KOPT-K1 (cell line): Measurements from ENCODE around the gene HNRNPH1.
"Not testable (repeated sequence)": the region's sequence is repeated elsewhere in the genome, so short reads cannot be mapped to it uniquely, and the experiment has no call there.

Source experiments
- H3K27ac ChIP-seq: fragments of 200-600 bp; sonication (generic); 2 replicates; pipeline ENCODE4 v1.5.1; 2016; ENCODE audit warnings: antibody characterized with exemption, mild to moderate bottlenecking, low read depth, low read length; ENCODE audit not compliant: poor library complexity, severe bottlenecking
- H3K36me3 ChIP-seq: fragments of 200-600 bp; sonication (generic); 2 replicates; pipeline ENCODE4 v1.5.1; 2017; ENCODE audit warnings: antibody characterized with exemption, mild to moderate bottlenecking, low read length, moderate library complexity; ENCODE audit not compliant: insufficient read depth
- H3K9me3 ChIP-seq: fragments of 200-600 bp; sonication (generic); 2 replicates; pipeline ENCODE4 v1.5.1; 2017; ENCODE audit warnings: antibody characterized with exemption, low read length, mild to moderate bottlenecking; ENCODE audit not compliant: insufficient read depth, poor library complexity, severe bottlenecking

Gene HNRNPH1

DNA sequence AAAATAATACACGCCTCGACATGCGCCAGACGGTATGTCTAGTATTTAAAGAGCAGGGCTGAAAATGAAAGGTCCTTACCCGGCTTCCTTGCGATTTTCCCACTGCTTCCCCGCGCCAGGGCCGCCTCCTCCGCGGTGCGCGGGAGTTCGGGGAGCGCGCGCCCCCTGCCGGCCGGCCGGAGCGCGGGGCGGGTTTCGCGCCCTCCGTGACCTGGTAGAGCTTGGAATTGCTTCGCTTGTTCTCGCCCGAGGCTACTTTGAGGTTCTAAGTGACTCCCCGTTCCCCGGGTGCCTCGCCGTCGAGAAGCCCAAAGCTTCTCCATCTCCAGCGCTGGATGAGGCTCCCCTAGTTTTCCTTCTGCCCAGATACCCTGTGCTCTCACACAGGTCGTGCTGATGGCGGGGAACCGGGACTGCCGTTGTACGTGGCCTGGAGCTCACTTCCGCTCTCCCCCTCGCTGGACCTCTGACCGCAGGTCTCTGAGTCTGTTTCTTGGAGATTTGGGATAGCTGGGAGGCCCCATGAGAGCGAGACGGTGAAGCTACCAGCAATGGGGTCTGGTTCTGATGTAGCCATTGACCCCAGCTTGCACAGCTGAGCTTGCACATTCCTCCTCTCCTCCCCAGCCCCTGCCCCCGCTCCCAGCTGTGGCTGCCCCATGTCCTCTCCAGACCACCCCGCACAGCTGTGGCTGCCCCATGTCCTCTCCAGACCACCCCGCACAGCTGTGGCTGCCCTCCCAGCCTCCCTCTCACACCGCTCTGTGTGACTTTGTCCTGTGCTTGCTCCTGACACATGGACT is 11.1 kb upstream of the HNRNPH1 start:
- not testable (repeated sequence) for H3K9me3 ChIP-seq, H3K36me3 ChIP-seq, H3K27ac ChIP-seq

DNA sequence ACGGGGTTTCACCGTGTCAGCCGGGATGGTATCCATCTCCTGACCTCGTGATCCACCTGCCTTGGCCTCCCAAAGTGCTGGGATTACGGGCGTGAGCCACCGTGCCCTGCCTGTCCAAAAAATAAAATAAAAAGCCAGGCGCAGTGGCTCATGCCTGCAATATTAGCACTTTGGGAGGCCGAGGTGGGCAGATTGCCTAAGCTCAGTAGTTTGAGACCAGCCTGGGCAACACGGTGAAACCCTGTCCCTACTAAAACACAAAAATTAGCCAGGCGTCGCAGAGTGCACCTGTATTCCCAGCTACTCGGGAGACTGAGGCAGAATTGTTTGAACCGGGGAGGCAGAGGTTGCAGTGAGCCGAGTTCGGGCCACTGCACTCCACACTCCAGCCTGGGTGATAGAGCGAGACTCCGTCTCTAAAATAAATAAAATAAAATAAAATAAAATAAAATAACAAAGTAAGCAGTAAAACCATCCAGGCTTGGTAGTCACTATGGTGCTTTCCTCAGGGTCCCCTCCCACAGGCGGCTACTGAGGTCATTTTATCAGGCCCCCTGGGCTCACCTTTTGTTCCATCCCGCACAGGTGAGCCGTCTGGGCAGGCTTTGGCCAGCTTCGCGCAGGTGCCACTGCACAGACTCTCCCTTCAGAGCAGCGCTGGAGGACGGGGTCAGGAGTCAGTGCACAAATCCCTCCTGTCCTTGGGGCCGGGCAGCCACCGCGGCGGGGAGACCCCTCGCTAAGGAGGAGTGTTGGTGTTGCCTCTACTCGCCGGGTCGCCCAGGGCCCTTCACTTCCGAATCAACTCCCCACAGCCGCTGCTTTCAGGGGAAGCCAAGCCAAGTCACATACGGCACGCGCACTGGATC is 10.3 kb upstream of the HNRNPH1 start:
- not testable (repeated sequence) for H3K36me3 ChIP-seq, H3K9me3 ChIP-seq, H3K27ac ChIP-seq

DNA sequence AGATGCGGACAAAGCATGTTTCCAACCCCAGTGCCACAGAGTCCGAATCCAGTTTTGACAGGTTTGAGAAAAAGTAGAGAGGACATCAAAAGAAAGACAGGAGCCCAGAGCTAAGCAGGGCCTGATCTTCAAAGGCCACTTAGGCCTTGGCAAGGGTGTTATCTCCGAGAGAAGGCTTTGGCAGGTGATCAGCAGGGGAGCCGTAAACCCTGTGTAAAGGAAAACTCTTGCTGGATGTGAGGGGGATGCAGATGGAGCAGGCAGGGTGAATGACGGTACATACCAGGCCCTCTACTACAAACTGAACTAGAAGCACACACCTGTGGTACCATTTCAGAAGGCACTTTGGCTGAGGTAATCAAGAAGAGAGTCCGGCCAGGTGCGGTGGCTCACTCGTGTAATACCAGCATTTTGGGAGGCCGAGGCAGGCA is 1.4 kb upstream of the HNRNPH1 start:
- Histone ChIP-seq H3K36me3 (peaks cover 28% of the 10 kb centered on the region), H3K27ac (peak overlapping the region; percentile 99), H3K9me3 (no peaks in the 10 kb centered on the region)

DNA sequence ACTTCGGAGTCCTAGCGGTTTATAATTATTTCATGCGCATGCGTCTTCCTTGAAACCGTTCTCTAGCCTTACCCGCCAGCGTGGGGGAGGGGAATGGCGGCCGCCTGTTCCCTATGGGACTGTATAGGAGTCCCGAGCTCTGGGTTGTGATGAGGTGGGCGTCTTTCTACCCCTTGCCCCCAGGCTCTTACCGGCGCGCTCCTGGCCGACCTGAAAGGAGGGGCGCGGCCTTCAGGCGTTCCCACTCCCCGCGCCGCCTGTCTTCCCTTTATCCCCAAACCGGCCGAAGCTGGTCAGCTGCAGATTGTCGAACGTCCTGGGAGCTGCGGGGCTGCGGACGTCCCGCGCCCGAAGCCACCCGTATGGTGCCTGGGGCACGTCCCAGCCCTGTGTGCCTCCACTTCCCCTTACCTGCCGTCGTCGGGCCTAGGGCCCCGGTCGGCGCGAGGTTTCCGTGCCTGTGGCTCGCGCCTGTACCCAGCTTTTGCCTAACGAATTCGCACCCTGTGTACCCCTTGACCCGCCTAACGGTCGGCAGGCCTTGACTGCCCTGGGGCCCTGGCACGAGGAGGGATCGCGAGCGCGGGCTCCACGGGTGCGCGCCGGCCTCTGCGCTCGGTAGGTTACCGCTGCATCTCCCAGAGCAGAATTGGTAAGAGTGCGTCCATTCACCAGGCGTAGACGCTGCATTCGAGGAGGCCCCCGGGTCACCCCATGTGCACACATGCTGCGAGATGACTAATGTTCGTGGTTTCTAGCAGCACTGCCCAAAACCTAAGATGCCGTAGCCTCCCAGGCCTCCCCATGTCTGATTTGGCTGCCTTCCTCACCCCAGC is 653 bp upstream of the HNRNPH1 start:
- H3K36me3 ChIP-seq, result peaks cover 35% of the 10 kb centered on the region
- peak overlapping the region; percentile 99 for H3K27ac ChIP-seq
- no peaks in the 10 kb centered on the region for H3K9me3 ChIP-seq

DNA sequence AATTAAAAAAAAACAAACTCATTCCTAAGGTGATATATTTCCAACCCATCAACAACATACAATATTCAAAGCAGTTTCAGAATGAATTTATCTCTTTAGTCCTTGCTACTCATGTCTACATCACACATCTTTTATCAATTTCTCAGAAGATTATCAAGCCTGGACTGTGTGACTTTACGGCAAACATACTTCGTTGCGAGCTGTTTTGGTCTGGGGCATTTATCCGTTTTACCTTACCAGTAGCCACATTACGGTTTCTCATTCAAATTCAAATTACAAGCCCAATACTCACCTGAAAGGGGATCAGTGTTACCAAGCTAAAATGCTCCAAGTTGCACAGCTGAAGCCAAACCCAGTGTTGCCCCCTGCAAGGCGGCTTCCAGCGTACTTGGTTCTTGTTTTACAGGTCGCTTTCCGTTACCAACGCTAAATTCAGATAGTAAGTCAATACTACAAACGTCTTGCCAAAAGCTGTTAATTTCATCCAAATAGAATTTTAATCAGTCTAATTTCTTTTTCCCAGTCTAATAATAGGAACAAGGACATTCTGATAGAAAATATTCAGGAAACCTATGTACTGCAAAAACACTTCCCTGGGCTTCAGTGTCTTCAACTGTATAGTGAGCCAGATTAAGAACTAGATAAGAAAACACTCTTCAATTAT is 1.8 kb downstream of the HNRNPH1 start:
- Histone ChIP-seq H3K27ac (peak overlapping the region; percentile 99), H3K36me3 (peaks cover 60% of the 10 kb centered on the region), H3K9me3 (no peaks in the 10 kb centered on the region)

DNA sequence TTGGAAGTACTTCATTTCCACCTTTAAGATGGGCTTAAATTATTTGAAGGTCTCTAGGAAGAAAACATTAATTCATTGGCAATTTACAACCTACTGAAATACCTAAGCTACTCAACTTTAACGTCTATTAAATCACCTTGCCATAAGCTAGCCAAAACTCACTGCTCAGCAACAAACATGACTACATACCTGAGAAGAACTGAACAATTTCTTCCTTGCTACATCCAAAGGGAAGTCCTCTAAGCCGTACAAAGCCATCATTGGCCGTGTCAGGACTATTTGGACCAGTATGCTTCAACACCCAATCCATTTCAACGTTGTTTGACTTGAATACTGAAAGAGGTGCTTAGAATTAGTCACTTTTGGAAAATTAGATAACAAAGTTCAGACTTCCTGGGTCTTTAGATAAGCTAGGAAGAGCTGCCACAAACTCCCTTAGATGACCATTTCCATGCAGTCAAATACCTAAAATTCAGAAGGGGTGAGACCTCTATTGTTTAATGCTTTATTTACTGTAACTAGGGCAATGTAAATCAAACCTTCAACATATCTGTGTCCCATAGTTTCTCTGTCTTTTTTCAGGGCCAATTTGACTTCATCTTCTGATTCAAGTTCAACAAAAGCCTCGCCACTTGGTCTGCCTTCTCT is 2.6 kb downstream of the HNRNPH1 start:
- H3K9me3 ChIP-seq, result no peaks in the 10 kb centered on the region
- peaks cover 68% of the 10 kb centered on the region for H3K36me3 ChIP-seq
- H3K27ac ChIP-seq, result peak overlapping the region; percentile 99

DNA sequence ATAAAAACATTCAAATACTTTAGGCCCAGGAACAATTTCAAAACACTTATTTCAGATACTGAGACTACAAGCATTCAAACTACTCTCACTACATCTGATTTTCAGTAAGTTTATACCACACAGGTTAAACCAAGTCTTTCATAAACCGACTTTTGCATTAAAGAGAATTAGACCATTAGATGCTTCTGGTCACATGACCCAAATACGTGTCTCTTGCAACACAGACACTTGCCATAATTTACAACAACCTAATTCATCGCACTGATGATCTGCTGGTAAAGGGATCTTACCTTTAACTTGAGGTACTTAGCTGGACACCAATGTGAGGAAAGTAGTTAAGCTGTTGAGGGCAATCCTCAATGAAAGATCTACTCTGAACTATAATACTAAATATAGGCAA is 3.2 kb downstream of the HNRNPH1 start:
- Histone ChIP-seq H3K27ac (peak overlapping the region; percentile 99), H3K36me3 (peaks cover 74% of the 10 kb centered on the region), H3K9me3 (no peaks in the 10 kb centered on the region)

DNA sequence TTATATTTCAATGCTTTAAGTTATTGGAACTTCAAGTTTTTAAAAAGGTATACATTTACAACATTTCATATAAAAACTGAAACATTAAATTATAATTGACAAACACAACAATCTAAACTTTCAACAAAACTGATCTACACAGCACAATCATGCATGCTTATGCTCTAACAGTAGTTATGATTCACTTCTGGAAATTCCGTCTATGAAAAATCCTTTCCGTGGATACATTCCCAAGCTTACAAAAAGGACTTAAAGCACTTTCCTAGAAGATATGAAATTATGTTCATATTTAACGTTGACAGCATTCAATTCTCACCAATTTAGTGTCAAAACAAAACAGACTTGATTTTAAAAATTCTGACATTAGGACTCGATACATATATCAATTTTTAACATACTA is 3.7 kb downstream of the HNRNPH1 start:
- H3K27ac ChIP-seq, result no peak overlapping the region
- peaks cover 79% of the 10 kb centered on the region for H3K36me3 ChIP-seq
- no peaks in the 10 kb centered on the region for H3K9me3 ChIP-seq

DNA sequence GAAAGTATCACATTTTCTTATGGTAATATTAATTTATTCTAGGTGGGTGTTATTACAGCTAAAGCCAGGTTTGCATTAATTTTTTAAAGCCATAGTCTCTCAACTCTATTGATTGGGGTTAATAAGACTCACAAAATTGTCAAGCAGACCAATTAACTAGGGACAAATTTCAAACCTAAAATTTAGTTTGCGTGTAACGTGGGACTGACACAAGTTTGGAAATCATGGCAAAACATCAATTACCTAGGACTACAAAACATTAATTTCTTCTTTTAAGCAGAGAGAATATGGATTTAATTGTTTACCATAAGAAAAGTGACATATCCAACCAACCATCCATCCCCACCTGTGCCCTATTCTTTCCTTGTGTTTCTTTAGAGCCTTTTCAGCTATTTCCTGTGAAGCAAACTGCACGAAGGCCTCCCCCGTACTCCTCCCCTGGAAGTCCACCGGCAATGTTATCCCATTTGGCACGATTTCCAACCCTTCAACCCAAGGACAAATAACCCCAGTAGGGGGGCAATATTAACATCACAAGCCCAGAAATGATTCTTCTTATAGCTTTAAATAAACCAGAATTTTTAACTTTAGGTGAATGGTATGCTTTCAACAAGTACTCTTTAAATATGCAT is 4.4 kb downstream of the HNRNPH1 start:
- Histone ChIP-seq H3K27ac (no peak overlapping the region), H3K36me3 (peaks cover 86% of the 10 kb centered on the region), H3K9me3 (no peaks in the 10 kb centered on the region)

DNA sequence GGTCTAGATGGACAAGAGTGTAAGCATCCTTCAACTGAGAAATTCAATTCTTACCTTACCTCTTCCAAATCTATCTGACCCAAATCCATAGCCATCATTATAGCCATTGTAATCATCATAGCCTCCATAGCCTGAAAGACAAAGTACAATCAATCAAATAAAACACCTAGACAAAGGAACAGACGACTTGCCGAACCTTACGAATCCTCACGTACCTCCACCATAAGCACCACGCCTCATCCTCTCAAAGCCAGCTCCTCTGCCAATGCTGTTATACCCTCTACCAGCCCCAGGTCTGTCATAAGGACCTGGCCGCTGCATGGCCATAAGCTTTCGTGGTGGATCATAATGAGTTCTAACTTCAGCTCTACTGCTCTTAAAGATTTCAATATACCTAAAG is 5.5 kb downstream of the HNRNPH1 start:
- Histone ChIP-seq H3K9me3 (no peaks in the 10 kb centered on the region), H3K36me3 (peaks cover 97% of the 10 kb centered on the region), H3K27ac (no peak overlapping the region)

DNA sequence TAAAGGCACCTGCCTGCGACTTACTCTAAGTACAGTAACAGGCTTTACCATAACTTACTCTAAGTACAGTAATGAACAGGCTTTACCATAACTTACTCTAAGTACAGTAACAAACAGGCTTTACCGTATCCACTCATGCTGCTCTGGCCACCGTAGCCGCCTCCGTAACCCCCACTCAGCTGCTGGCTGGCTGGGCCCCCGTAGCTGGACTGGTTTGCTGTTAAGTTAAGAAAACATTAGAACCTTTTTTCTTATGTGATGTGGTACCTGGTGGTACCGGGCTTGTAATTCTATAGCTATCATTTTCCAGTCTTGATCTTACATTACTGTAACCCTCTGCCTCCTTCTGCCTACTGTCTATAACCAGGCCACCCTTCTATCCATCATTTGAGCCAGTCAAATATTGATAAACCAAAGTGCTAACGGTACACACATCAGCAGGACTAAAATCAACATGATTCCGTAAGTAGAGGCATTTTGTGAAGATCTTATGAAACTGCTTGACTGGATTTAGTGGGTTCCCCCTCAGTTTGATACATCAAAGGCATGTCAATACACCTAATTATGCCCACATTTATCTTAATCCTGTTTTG is 7.4 kb downstream of the HNRNPH1 start:
- H3K27ac ChIP-seq, result no peak overlapping the region

DNA sequence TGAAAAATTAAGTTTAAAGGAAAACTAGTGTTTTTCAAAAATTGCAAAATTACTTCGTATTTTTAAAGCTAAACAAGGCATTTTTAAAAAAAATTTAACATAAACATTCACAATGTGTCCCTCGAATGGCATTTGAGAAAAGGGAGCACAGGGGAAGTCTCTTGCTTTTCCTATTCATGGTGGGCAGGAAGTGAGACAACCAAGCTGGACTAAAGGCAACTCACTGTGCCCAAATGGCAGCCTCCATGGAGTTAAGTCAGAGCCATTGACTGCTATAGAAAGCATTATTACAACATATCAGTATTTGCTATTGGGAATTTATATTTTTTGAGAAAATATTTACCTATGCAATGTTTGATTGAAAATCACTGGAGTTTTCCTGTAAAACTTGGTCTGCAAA is 8.3 kb downstream of the HNRNPH1 start:
- peaks cover 100% of the 10 kb centered on the region for H3K36me3 ChIP-seq
- H3K9me3 ChIP-seq, result no peaks in the 10 kb centered on the region
- no peak overlapping the region for H3K27ac ChIP-seq

More for the DNA sequence above, 7.4 kb downstream of the HNRNPH1 start:
- Histone ChIP-seq H3K36me3 (peaks cover 100% of the 10 kb centered on the region), H3K9me3 (no peaks in the 10 kb centered on the region)

DNA sequence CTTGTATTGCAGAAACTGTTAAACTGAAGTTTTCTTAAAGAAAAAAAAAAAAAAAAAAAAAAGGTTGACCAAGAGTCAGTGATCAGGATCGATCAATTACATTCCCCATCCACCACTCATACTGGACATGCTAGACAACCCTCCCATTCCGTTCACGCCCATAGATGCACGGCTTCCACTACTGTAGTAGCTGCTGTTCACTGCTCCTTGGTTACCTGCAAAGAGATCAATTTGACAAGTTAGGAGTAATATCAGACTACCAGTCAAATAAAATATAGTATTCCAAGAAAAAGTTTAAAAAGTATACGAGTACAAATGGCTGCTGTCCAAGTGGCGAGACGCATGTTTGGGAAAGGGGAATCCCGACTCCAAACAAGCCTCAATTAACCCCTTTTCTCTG is 8.7 kb downstream of the HNRNPH1 start:
- no peaks in the 10 kb centered on the region for H3K9me3 ChIP-seq
- no peak overlapping the region for H3K27ac ChIP-seq
- H3K36me3 ChIP-seq, result peaks cover 100% of the 10 kb centered on the region
